Measurements from ENCODE around the gene PDE8B. TPM values are rescaled to one million over a fixed set of nuclear protein-coding genes. Genes with fewer than 3 reads are reported as not detected.
"Not testable (repeated sequence)": the region's sequence is repeated elsewhere in the genome, so short reads cannot be mapped to it uniquely, and the experiment has no call there.

Gene PDE8B
- total RNA-seq, 1 donor from 2014 or later, result 5.9 TPM

DNA sequence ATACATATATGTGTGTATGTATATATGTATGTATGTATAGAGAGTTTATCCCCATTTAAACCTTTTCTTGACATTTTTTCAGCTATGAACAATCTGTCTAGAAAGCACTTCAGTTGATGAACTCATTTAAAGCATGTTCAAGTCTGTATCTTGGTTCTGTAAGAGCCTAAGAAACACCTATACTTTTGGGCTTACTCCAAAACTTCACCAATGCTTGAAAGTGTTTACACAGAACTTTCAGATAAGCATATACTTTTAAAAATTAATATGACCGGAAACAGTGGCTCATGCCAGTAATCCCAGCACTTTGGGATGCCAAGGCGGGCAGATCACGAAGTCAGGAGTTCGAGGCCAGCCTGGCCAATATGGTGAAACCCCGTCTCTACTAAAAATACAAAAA is 250.8 kb downstream of the PDE8B start:
- Histone ChIP-seq H3K27me3 (no peaks in the 10 kb centered on the region), H3K36me3 (no peaks in the 10 kb centered on the region), H3K27ac (no peak overlapping the region), H3K9me3 (no peaks in the 10 kb centered on the region), H3K4me1 (no peaks in the 10 kb centered on the region), H3K4me3 (no peak overlapping the region)
- TF ChIP-seq, protein P1, sequence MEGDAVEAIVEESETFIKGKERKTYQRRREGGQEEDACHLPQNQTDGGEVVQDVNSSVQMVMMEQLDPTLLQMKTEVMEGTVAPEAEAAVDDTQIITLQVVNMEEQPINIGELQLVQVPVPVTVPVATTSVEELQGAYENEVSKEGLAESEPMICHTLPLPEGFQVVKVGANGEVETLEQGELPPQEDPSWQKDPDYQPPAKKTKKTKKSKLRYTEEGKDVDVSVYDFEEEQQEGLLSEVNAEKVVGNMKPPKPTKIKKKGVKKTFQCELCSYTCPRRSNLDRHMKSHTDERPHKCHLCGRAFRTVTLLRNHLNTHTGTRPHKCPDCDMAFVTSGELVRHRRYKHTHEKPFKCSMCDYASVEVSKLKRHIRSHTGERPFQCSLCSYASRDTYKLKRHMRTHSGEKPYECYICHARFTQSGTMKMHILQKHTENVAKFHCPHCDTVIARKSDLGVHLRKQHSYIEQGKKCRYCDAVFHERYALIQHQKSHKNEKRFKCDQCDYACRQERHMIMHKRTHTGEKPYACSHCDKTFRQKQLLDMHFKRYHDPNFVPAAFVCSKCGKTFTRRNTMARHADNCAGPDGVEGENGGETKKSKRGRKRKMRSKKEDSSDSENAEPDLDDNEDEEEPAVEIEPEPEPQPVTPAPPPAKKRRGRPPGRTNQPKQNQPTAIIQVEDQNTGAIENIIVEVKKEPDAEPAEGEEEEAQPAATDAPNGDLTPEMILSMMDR (IDR thresholded peaks at IDR 0.05), result no peak
- TF ChIP-seq POLR2AphosphoS5 (IDR thresholded peaks at IDR 0.05; ENCODE audit: insufficient read depth in 1 of 2, low read depth in 1 of 2), result no peak
- TF ChIP-seq POLR2A (IDR thresholded peaks at IDR 0.05), result no peak
- intact Hi-C loops (cut with DNase I), result no loop called here
- DNase-seq (ENCODE audit: extremely low spot score in 2 of 2), result no peak

DNA sequence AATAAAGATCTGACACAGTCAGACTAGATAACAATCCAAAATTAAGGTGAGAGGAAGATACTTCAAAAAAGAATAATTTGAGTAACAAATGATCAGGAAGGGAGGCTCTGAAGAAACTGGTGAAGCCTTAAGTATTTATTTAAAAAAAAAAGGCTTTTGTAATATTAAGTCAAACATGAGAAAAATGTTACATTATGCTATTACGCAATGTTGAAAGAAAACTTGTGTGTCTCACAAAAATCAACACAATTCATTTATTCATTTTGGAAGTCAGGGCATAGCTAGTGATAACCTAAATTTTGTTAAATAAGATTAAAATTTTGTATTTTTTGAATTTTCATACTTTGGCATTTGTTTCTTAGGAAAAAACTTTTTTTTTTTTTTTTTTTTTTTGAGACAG is 253.4 kb downstream of the PDE8B start:
- H3K9me3 ChIP-seq, result no peaks in the 10 kb centered on the region
- no peak overlapping the region for H3K27ac ChIP-seq
- intact Hi-C loops (cut with DNase I), result no loop called here
- H3K36me3 ChIP-seq, result no peaks in the 10 kb centered on the region
- TF ChIP-seq POLR2A (IDR thresholded peaks at IDR 0.05), result no peak
- TF ChIP-seq, protein P1 (IDR thresholded peaks at IDR 0.05), result no peak
- TF ChIP-seq POLR2AphosphoS5 (IDR thresholded peaks at IDR 0.05; ENCODE audit: insufficient read depth in 1 of 2, low read depth in 1 of 2), result no peak
- DNase-seq (ENCODE audit: extremely low spot score in 2 of 2), result no peak
- no peaks in the 10 kb centered on the region for H3K4me1 ChIP-seq
- no peak overlapping the region for H3K4me3 ChIP-seq
- no peaks in the 10 kb centered on the region for H3K27me3 ChIP-seq

- H3K36me3 ChIP-seq; H3K4me1 ChIP-seq; H3K4me3 ChIP-seq; H3K9me3 ChIP-seq; H3K27me3 ChIP-seq; H3K27ac ChIP-seq; intact Hi-C loops (cut with DNase I); DNase-seq (ENCODE audit: extremely low spot score in 2 of 2): not testable (repeated sequence)
These were observed 258.4 kb downstream of the PDE8B start for GRCh38 chr5:77468875-77469274.

GRCh38 chr5:77475041-77475440 is 264.6 kb downstream of the PDE8B start:
- H3K4me1 ChIP-seq; H3K36me3 ChIP-seq; intact Hi-C loops (cut with DNase I); H3K4me3 ChIP-seq; H3K9me3 ChIP-seq; H3K27ac ChIP-seq; DNase-seq (ENCODE audit: extremely low spot score in 2 of 2); H3K27me3 ChIP-seq: not testable (repeated sequence)

Other genes starting within 250 kb of the PDE8B start
- 12.0 TPM for gene AGGF1, start 180.3 kb upstream of the PDE8B start, total RNA-seq
- 9.1 TPM for gene ZBED3, start 123.4 kb upstream of the PDE8B start, total RNA-seq

Measured in vagina (tissue), 2 donors.